ENCODE measurements around the gene PLEKHG2.

Gene PLEKHG2

GRCh38 chr19:39385629-39386411 is 26.6 kb upstream of the PLEKHG2 start:
- no peak overlapping the region for H3K4me3 ChIP-seq (ENCODE audit: low read depth, low read length)

- no peak overlapping the region for H3K4me3 ChIP-seq (ENCODE audit: low read depth, low read length)
Observed at GRCh38 chr19:39386557-39386956, 25.9 kb upstream of the PLEKHG2 start.

DNA sequence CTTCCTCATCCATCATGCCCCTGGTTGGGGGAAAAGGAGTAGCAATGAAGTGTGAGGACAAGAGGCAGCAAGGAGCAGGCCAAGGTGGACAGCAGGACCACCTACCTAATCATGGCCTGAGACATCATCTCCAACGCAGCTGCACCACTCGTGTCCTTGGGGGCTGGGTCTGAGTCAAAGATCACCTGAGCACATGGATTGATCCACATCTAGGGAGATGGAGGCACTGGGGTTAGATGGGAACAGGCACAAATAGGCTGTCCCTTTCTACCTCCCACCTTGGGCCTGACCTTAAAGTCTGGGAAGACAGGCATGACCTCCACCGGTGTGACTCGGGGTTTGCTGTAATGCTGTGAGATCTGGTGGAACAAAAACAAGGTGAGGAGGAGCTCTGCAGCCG is 23.8 kb upstream of the PLEKHG2 start:
- no peak overlapping the region for H3K4me3 ChIP-seq (ENCODE audit: low read depth, low read length)

- H3K4me3 ChIP-seq (ENCODE audit: low read depth, low read length), result peak overlapping the region; percentile 91
Observed at GRCh38 chr19:39389631-39390414, 22.6 kb upstream of the PLEKHG2 start.

- H3K4me3 ChIP-seq (ENCODE audit: low read depth, low read length), result peak overlapping the region; percentile 91
Observed at GRCh38 chr19:39390451-39390750, 22.1 kb upstream of the PLEKHG2 start.

GRCh38 chr19:39390751-39391437 is 21.6 kb upstream of the PLEKHG2 start, which contains the start of the genes MED29 and PAF1:
Gene MED29, plus strand, starts transcription at chr19:39391378. Its CDS starts 45 bp downstream, at chr19:39391423.
Gene PAF1, minus strand, starts transcription at chr19:39391106. Its CDS starts 242 bp downstream, at chr19:39390864.
- peak within 1 kb of the TSS; percentile 91 for H3K4me3 ChIP-seq (ENCODE audit: low read depth, low read length)

GRCh38 chr19:39397360-39398296 is 14.8 kb upstream of the PLEKHG2 start:
- no peak overlapping the region for H3K4me3 ChIP-seq (ENCODE audit: low read depth, low read length)

DNA sequence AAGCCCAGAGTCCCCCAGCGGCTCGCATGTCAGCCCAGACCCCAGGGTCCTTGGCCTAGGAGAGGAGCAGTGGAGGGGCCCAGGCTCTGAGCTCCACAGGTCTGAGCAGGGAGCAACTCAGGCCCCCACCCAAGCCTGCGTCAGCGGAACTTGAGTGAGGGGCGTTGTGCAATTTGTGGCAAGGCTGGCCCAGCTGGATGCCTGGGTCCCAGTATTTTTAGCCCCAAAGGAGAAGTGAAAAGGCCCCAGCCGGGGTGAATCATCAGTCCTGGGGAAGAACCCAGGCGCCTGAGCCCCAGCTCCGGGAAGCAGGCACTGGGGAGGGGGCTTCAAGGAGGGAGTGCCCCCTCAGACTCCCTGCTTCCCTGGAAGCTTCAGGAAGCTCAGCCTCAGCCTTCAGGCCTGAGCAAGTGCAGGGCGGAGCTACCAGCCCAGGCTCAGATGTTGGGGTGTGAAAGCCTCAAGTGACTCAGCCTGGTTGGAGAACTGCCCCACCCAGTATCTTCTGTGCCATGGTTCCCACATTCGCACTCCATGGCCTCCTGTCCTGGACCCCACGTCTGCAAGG is 14.1 kb upstream of the PLEKHG2 start:
- no peak overlapping the region for H3K4me3 ChIP-seq (ENCODE audit: low read depth, low read length)

DNA sequence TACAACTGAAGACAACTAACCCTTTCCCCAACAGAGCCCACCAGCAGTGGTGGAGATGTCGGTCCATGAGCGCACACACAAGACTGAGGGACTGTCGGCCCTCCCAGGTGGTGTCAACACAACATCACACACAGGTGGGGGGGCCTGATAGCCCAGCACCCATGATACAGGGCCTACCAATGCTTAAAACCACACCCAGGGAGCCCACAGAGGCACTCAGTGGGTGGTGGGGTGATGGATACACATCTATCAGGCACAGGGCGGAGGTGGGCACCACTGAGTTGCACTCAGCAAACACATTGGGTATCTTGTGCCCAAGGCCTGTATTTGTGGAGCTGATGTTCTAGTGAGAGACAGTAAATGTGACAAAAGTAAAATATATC is 12.8 kb upstream of the PLEKHG2 start:
- H3K4me3 ChIP-seq (ENCODE audit: low read depth, low read length), result no peak overlapping the region

GRCh38 chr19:39400061-39400460 is 12.4 kb upstream of the PLEKHG2 start:
- H3K4me3 ChIP-seq (ENCODE audit: low read depth, low read length), result no peak overlapping the region

DNA sequence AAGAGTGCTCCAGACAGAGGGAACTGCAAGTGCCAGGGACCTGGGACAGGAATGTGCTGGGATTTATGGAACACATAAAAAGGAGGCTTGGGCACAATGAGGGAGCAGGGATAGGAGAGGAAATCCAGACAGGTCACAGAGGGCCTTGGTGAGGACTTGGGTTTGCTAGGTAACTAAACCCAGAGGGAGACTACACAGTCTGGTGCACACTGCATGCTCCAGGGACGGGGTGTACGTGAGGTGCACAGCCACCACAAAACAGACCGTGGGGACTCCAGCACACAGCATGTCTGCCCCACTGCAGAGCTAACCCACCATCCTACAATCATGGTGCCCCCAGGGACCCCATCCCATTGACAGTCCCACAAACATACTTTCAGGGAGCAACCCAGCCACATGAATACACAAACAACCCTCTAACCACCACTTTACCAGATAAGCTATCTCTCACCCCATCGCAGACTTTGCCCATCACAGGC is 11.4 kb upstream of the PLEKHG2 start:
- no peak overlapping the region for H3K4me3 ChIP-seq (ENCODE audit: low read depth, low read length)

DNA sequence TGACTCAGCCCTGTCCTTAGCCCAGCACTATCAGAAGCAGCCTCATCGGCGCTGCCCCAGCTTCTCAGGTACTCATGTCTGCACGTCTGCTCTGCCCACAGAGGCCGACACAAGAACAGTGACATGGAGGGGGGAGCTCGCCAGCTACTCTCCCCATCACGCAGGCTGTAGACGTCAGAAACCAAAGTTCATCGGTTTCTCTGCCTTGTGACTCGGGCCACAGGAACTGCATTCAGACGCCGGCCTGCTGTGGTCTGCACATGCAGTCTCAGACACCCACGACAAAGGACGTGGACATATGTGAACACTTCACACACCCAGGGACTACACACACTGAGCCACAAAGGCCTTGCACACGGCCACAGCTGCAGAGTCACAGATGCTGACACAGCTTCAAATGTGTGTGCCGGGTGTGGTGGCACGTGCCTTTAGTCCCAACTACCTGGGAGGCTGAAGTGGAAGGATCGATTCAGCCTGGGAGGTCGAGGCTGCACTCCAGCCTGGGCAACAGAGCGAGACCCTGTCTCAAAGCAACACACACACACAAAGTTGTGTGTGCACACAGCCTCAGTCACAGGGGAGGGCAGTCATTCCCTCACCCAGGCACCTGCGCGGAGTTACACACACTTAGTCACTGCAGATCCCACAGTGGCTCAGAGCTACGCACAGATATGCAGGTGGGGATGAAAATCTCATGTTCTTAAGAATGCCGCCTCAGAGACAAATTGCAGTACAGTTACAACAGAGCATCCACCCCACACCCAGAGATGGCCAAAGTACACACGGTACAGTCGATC is 10.7 kb upstream of the PLEKHG2 start:
- peak overlapping the region; percentile 21 for H3K4me3 ChIP-seq (ENCODE audit: low read depth, low read length)

DNA sequence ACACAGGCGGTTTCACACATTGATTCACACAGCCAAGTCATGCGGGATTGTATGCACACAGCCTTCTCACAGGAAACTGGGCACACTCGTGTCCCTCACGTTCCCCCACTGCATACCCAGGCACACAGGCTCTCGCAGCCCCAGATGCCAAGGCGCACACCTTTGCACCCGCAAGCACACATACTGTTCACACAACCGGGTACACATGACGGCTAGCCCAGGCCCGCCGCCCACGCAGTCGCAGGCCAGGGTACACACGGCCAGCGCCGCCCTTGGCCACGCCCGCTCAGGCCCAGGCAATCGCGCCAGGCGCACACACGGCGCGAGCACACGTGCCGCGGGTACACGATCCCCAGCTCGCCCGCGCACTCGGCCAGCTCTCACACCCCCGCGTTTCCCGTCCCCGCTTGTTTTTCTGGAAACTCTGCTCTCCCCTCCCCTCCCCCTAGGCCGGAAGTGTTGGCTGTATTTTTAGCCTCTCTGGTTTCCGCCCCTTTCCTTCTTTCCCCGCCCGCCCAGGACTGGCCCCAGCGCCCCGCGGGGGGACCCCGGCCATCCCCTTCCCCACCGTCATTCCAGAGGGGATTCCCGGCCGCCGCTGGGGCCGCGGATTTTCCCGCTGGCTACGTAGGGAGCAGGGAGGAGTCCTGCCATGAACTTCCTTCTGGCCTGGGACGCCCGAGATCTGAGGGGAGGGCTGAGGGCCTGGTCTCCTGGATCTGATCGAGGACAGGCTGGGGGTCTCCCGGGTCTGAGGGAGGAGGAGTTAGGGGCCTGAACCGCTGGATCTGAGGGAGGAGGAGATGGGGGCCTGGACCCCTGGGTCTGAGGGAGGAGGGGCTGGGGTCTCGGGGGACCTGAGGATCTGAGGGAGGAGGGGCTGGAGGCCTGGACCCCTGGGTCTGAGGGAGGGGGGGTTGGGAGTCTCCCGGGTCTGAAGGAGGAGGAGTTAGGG is 9.8 kb upstream of the PLEKHG2 start:
- peak overlapping the region; percentile 39 for H3K4me3 ChIP-seq (ENCODE audit: low read depth, low read length)

DNA sequence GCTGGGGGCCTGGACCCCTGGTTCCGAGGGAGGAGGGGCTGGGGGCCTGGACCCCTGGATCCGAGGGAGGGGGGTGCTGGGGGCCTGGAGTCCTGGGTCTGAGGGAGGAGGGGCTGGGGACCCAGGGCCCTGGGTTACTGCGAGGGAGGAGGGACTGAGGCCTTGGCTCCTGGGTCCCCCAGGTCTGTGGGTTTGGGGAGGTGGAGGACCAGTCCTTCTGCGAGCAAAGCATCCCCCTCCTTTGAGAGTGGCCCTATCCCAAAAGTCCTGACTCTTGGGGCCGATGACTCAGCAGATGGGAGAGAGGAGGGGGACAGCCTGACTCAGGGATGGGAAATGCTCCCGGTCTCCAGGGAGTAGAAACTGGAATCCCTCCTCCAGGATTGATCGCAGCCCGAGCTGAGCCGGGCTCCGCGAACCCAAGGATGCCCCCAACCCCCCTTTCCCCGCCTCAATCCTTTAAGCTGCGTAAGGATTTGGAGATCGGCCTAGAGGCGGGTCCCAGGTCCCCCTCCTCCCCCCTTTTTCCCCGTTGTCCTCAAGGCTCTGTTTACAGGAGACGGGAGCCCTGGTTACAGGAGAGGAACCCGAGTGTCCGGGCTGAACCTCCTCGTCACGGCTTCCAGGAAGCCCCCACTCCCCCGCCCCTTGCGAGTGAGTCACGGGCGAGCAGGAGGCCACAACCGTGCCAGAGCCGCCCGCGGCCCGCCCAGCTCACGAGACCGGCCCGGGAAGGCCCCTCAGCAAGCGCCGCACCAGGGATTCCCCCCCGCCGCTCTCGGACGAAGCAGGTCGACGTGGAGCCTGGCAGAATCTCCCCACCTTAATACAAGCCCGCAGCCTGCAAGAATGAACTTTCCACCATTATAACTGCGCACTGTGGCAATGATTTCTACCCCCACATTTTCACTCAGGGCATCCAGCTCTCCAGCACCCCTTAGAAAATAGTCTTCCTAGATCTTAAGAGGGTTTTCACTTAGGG is 8.8 kb upstream of the PLEKHG2 start:
- peak overlapping the region; percentile 39 for H3K4me3 ChIP-seq (ENCODE audit: low read depth, low read length)

DNA sequence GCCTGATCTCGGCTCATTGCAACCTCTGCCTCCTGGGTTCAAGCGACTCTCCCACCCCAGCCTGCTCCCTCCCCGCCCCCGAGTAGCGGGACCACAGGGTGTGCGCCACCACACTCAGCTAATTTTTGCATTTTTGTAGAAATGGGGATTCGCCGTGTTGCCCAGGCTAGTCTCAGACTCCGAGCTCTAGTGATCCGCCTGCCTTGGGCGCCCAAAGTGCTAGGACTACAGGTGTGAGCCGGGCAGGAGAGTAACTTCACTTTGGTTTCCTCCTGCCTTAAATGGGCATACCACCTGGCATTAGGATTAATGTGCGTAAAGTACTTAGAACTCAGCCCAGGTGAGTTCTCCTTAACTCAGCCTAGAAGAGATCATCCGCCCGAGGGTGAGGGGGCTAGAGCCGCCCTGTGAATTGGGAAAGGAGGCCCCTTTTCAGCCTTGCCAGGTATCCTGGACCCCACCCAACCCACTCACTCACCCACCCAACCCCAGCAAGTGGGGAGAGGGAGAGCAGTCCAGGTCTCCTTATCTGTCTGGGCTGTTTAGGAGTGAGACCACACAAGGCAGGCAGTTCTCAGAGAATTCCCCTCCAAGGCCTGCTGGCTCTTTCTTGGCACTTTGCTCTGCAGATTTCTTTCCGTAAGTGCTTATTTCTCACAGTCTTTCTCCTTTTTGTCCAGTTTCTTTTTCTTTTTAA is 7.1 kb upstream of the PLEKHG2 start:
- H3K4me3 ChIP-seq (ENCODE audit: low read depth, low read length), result no peak overlapping the region

DNA sequence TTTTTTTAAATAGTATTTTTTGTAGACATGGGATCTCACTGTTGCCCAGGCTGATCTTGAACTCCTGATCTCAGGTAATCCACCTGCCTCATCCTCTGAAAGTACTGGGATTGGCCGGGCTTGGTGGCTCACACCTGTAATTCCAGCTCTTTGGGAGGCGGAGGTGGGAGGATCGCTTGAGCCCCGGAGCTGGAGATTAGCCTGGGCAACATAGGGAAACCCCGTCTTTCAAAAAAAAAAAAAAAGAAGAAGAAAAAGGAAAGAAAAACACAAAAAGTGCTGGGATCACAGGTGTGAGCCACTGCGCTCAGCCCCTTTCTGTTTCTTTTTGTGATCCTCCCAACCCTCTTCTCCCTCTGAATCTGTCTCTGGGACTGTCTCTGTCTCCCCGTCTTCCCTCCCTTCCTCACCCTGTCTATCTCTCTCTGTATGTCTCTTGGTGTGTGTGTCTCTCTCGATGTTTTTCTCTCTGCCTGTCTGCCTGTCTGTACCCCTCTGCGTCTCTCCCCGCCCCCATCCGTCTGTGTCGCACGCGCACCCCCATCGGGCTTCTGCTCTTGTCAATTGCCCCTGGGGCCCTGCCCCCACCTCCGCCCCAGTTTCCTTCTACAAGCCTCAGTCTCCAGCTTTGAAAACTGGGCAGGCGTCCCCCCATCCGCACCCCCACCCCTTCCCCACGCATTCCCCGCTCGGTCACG is 6.4 kb upstream of the PLEKHG2 start:
- H3K4me3 ChIP-seq (ENCODE audit: low read depth, low read length), result peak overlapping the region; percentile 13
